Measurements from ENCODE around the gene CACNB4.

DNA sequence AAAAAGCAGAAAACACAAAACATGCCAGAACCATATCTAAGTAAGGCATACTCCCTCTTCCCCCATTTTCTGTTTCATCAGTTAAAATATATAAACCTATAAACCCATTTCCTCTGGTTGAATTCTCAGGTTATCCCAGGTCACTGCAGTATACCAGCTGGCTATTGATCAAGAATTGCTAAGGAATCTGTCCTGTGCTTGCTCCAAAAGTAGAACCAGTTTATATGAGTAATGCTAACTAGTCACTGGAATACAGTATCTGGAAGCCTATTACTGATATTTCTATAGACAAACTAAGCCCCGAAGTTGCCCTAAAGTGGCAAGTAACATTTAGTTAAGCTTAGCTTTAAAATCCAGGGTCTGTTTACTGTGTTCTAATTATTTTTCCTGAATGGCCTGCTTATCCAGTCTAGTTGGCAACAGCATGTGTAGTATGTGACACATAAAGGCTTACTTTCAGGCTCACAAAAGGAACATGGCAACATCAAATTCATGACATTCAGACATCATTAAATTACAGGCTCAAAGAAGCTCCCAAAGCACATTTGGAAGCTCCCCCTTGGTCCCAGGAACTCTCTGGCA lies 167.7 kb downstream of the CACNB4 start:
- TF ChIP-seq, protein P1, sequence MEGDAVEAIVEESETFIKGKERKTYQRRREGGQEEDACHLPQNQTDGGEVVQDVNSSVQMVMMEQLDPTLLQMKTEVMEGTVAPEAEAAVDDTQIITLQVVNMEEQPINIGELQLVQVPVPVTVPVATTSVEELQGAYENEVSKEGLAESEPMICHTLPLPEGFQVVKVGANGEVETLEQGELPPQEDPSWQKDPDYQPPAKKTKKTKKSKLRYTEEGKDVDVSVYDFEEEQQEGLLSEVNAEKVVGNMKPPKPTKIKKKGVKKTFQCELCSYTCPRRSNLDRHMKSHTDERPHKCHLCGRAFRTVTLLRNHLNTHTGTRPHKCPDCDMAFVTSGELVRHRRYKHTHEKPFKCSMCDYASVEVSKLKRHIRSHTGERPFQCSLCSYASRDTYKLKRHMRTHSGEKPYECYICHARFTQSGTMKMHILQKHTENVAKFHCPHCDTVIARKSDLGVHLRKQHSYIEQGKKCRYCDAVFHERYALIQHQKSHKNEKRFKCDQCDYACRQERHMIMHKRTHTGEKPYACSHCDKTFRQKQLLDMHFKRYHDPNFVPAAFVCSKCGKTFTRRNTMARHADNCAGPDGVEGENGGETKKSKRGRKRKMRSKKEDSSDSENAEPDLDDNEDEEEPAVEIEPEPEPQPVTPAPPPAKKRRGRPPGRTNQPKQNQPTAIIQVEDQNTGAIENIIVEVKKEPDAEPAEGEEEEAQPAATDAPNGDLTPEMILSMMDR (IDR thresholded peaks at IDR 0.05) = no peak
- no peak for TF ChIP-seq POLR2AphosphoS5 (IDR thresholded peaks at IDR 0.05; ENCODE audit: low read depth, low read length)
- no peak for TF ChIP-seq TCF7L2 (IDR thresholded peaks at IDR 0.05; ENCODE audit: low read depth, low read length)

Measured in Panc1 (cell line).